ENCODE measurements around the gene DHDH.
"Not testable (repeated sequence)": the region's sequence is repeated elsewhere in the genome, so short reads cannot be mapped to it uniquely, and the experiment has no call there.

Gene DHDH

GRCh38 chr19:48918071-48918470 lies 15.4 kb upstream of the DHDH start:
- ATAC-seq = no peak

GRCh38 chr19:48918801-48919247 lies 14.7 kb upstream of the DHDH start:
- no peak for ATAC-seq

GRCh38 chr19:48919271-48919670 lies 14.2 kb upstream of the DHDH start:
- ATAC-seq = not testable (repeated sequence)

- ATAC-seq = no peak
Observed at GRCh38 chr19:48920949-48921348, 12.6 kb upstream of the DHDH start.

GRCh38 chr19:48921721-48922500 lies 11.6 kb upstream of the DHDH start:
- no peak for ATAC-seq

GRCh38 chr19:48922548-48923490 lies 10.7 kb upstream of the DHDH start:
- no peak for ATAC-seq

- ATAC-seq = peak; percentile 61 to 72
Observed at GRCh38 chr19:48925240-48925843, 8.2 kb upstream of the DHDH start.

- ATAC-seq = not testable (repeated sequence)
Observed at GRCh38 chr19:48925890-48926289, 7.6 kb upstream of the DHDH start.

GRCh38 chr19:48926909-48927308 lies 6.6 kb upstream of the DHDH start:
- ATAC-seq = no peak

- not testable (repeated sequence) for ATAC-seq
Observed at GRCh38 chr19:48927692-48928091, 5.8 kb upstream of the DHDH start.

GRCh38 chr19:48928164-48929025 lies 5.1 kb upstream of the DHDH start:
- ATAC-seq = no peak

- ATAC-seq = no peak
Observed at GRCh38 chr19:48934837-48935236, 1.3 kb downstream of the DHDH start.

GRCh38 chr19:48935864-48936263 lies 2.4 kb downstream of the DHDH start:
- ATAC-seq = no peak

GRCh38 chr19:48938256-48938655 lies 4.8 kb downstream of the DHDH start:
- ATAC-seq = no peak

- no peak for ATAC-seq
Observed at GRCh38 chr19:48940902-48941301, 7.4 kb downstream of the DHDH start.

- ATAC-seq = no peak
Observed at GRCh38 chr19:48943081-48943480, 9.6 kb downstream of the DHDH start.

- no peak for ATAC-seq
Observed at GRCh38 chr19:48945415-48945814, 11.9 kb downstream of the DHDH start.

GRCh38 chr19:48945817-48946216 lies 12.3 kb downstream of the DHDH start:
- ATAC-seq = no peak

- no peak for ATAC-seq
Observed at GRCh38 chr19:48946463-48947257, 13.2 kb downstream of the DHDH start.

- ATAC-seq = no peak
Observed at GRCh38 chr19:48947258-48947542, 13.7 kb downstream of the DHDH start.

- ATAC-seq = no peak
Observed at GRCh38 chr19:48950159-48950558, 16.7 kb downstream of the DHDH start.

All from activated CD4-positive, CD25-positive, alpha-beta regulatory T cell treated with anti-CD3 and anti-CD28 coated beads, Interleukin-2, amount 50 U/mL, for 24 hours (primary cell).